GM12892 (cell line): ENCODE measurements around the gene CELA2A.

ENCODE experiments used
- POLR2A ChIP-seq: IDR thresholded peaks from 2 replicates; pipeline ENCODE4 v1.6.1; 2011; ENCODE audit warnings: low read depth, low read length, control low read depth
- POLR2AphosphoS5 ChIP-seq: IDR thresholded peaks from 2 replicates; pipeline ENCODE4 v1.6.1; 2011; ENCODE audit warnings: low read depth, low read length, control low read depth
- TAF1 ChIP-seq: IDR thresholded peaks from 2 replicates; pipeline ENCODE4 v1.6.1; 2011; ENCODE audit warnings: low read depth, mild to moderate bottlenecking, control low read depth, low read length, borderline replicate concordance

GRCh38 chr1:15445390-15446122 lies 11.0 kb upstream of the CELA2A start:
- TF ChIP-seq POLR2A (no peak), POLR2AphosphoS5 (no peak), TAF1 (no peak)
